ENCODE measurements around the gene HIPK1. TPM values are rescaled to one million over a fixed set of nuclear protein-coding genes. Genes with fewer than 3 reads are reported as not detected.

The HIPK1 gene
- total RNA-seq, 1 experiment from 2014 or later, result 41.5 TPM

DNA sequence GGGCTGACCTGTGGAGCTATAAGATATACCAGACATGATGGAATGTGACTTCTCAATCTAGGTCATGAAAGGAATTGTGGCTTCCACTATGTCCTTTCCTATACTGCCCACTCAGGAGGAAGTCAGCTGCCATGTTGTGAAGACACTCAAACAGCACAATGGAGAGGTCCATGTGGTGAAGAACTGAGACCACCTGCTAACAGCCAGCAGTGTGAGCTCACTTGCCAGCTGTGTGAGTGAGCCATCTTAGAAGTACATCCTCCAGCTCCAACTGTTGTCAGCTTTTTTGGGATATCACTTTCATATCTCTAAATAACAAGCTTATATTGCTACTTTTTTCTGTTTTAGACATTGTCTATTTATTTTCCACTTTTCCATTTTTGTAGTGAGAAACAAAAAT, 79.9 kb downstream of the HIPK1 start:
- no peak for TF ChIP-seq TCF7L2 (IDR thresholded peaks at IDR 0.05; ENCODE audit: low read depth, low read length)
- intact Hi-C loops (cut with micrococcal nuclease; ENCODE audit: unreplicated experiment) (no loop called here), in situ Hi-C loops (cut with HindIII; ENCODE audit: low pct_unique_long_range_greater_than_20kb, low sequenced_read_pairs) (no loop called here)
- no peaks in the 10 kb centered on the region for H3K4me1 ChIP-seq (ENCODE audit: control insufficient read depth, insufficient read depth, low read length)
- H3K9me3 ChIP-seq (ENCODE audit: control insufficient read depth, insufficient read depth, low read depth, low read length), result no peaks in the 10 kb centered on the region
- H3K27me3 ChIP-seq (ENCODE audit: control insufficient read depth, insufficient read depth, low read length), result no peaks in the 10 kb centered on the region
- DNase-seq (ENCODE audit: low read depth, low spot score) (no peak), ATAC-seq (no peak)
- no peaks in the 10 kb centered on the region for H3K36me3 ChIP-seq (ENCODE audit: control insufficient read depth, insufficient read depth, low read length)
- no peak overlapping the region for H3K4me3 ChIP-seq (ENCODE audit: low read depth in 2 of 2, low read length in 2 of 2)
- CTCF ChIA-PET, result no interaction called here
- no peak overlapping the region for H3K27ac ChIP-seq (ENCODE audit: low read length)
- BruUV-seq (replicated peaks), result no TSS peak
- POLR2A ChIA-PET, result no interaction called here

GRCh38 chr1:114009393-114009792, 80.3 kb downstream of the HIPK1 start:
- Histone ChIP-seq H3K27ac (ENCODE audit: low read length) (no peak overlapping the region), H3K4me3 (ENCODE audit: low read depth in 2 of 2, low read length in 2 of 2) (no peak overlapping the region), H3K27me3 (ENCODE audit: control insufficient read depth, insufficient read depth, low read length) (no peaks in the 10 kb centered on the region), H3K9me3 (ENCODE audit: control insufficient read depth, insufficient read depth, low read depth, low read length) (no peaks in the 10 kb centered on the region), H3K4me1 (ENCODE audit: control insufficient read depth, insufficient read depth, low read length) (no peaks in the 10 kb centered on the region), H3K36me3 (ENCODE audit: control insufficient read depth, insufficient read depth, low read length) (no peaks in the 10 kb centered on the region)
- CTCF ChIA-PET, result no interaction called here
- BruUV-seq (replicated peaks), result no TSS peak
- in situ Hi-C loops (cut with HindIII; ENCODE audit: low pct_unique_long_range_greater_than_20kb, low sequenced_read_pairs), result no loop called here
- DNase-seq (ENCODE audit: low read depth, low spot score) (no peak), ATAC-seq (no peak)
- POLR2A ChIA-PET, result no interaction called here
- intact Hi-C loops (cut with micrococcal nuclease; ENCODE audit: unreplicated experiment), result no loop called here
- TF ChIP-seq CTCF (IDR thresholded peaks at IDR 0.05), result no peak
- TF ChIP-seq TCF7L2 (IDR thresholded peaks at IDR 0.05; ENCODE audit: low read depth, low read length), result no peak
- TF ChIP-seq SIN3A (IDR thresholded peaks at IDR 0.05; ENCODE audit: borderline replicate concordance, insufficient read depth, low read depth, low read length), result no peak
- no peak for TF ChIP-seq POLR2AphosphoS5 (IDR thresholded peaks at IDR 0.05; ENCODE audit: low read depth, low read length)
- TF ChIP-seq, protein P1, sequence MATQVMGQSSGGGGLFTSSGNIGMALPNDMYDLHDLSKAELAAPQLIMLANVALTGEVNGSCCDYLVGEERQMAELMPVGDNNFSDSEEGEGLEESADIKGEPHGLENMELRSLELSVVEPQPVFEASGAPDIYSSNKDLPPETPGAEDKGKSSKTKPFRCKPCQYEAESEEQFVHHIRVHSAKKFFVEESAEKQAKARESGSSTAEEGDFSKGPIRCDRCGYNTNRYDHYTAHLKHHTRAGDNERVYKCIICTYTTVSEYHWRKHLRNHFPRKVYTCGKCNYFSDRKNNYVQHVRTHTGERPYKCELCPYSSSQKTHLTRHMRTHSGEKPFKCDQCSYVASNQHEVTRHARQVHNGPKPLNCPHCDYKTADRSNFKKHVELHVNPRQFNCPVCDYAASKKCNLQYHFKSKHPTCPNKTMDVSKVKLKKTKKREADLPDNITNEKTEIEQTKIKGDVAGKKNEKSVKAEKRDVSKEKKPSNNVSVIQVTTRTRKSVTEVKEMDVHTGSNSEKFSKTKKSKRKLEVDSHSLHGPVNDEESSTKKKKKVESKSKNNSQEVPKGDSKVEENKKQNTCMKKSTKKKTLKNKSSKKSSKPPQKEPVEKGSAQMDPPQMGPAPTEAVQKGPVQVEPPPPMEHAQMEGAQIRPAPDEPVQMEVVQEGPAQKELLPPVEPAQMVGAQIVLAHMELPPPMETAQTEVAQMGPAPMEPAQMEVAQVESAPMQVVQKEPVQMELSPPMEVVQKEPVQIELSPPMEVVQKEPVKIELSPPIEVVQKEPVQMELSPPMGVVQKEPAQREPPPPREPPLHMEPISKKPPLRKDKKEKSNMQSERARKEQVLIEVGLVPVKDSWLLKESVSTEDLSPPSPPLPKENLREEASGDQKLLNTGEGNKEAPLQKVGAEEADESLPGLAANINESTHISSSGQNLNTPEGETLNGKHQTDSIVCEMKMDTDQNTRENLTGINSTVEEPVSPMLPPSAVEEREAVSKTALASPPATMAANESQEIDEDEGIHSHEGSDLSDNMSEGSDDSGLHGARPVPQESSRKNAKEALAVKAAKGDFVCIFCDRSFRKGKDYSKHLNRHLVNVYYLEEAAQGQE (IDR thresholded peaks at IDR 0.05; ENCODE audit: insufficient read depth in 1 of 2, low read depth in 2 of 2, low read length in 1 of 2), result no peak

- no peak for ATAC-seq
- TF ChIP-seq, protein P1 (IDR thresholded peaks at IDR 0.05; ENCODE audit: insufficient read depth in 1 of 2, low read depth in 2 of 2, low read length in 1 of 2), result no peak
Measured at GRCh38 chr1:114010433-114011184, 81.5 kb downstream of the HIPK1 start.

More at GRCh38 chr1:114010433-114011184, 81.5 kb downstream of the HIPK1 start:
- ChIA-PET CTCF (no interaction called here), POLR2A (no interaction called here)
- Histone ChIP-seq H3K9me3 (ENCODE audit: control insufficient read depth, insufficient read depth, low read depth, low read length) (no peaks in the 10 kb centered on the region), H3K4me3 (ENCODE audit: low read depth in 2 of 2, low read length in 2 of 2) (no peak overlapping the region), H3K27ac (ENCODE audit: low read length) (no peak overlapping the region), H3K36me3 (ENCODE audit: control insufficient read depth, insufficient read depth, low read length) (no peaks in the 10 kb centered on the region), H3K27me3 (ENCODE audit: control insufficient read depth, insufficient read depth, low read length) (no peaks in the 10 kb centered on the region), H3K4me1 (ENCODE audit: control insufficient read depth, insufficient read depth, low read length) (no peaks in the 10 kb centered on the region)
- in situ Hi-C loops (cut with HindIII; ENCODE audit: low pct_unique_long_range_greater_than_20kb, low sequenced_read_pairs) (no loop called here), intact Hi-C loops (cut with micrococcal nuclease; ENCODE audit: unreplicated experiment) (no loop called here)
- no peak for DNase-seq (ENCODE audit: low read depth, low spot score)
- BruUV-seq (replicated peaks), result no TSS peak

Data from Panc1 (cell line).